GM23338 (cell line): ENCODE measurements around the gene SFT2D1. TPM values are rescaled to one million over a fixed set of nuclear protein-coding genes. Genes with fewer than 3 reads are reported as not detected.

Experiments used
- ATAC-seq: fragments of 200-7000 bp; cut with Tn5 transposase; 3 replicates; pipeline ENCODE4 v1.9.1; 2020
- DNase-seq: peaks from one replicate; pipeline ENCODE4 v3.0.0-alpha.2; 2015; ENCODE audit warnings: low spot score
- H2AFZ ChIP-seq: fragments of 200-600 bp; sonication (generic); 2 replicates; pipeline ENCODE4 v1.8.0; 2016; ENCODE audit warnings: antibody characterized with exemption, mild to moderate bottlenecking, moderate library complexity
- H3F3A ChIP-seq: fragments of 200-600 bp; sonication (generic); replicated peaks from 2 replicates; pipeline ENCODE4 v1.8.0; 2017; ENCODE audit warnings: antibody characterized with exemption, mixed run types, low read depth
- H3K27ac ChIP-seq: fragments of 200-600 bp; sonication (generic); 2 replicates; pipeline ENCODE4 v1.6.1; 2016; ENCODE audit warnings: low read depth
- H3K27me3 ChIP-seq: fragments of 200-600 bp; sonication (generic); 2 replicates; pipeline ENCODE4 v1.8.0; 2016; ENCODE audit warnings: mild to moderate bottlenecking, mixed run types, moderate library complexity; ENCODE audit not compliant: insufficient read depth
- H3K36me3 ChIP-seq: fragments of 200-600 bp; sonication (generic); 2 replicates; pipeline ENCODE4 v1.8.0; 2016; ENCODE audit warnings: mild to moderate bottlenecking; ENCODE audit not compliant: insufficient read depth
- H3K4me1 ChIP-seq: fragments of 200-600 bp; sonication (generic); 2 replicates; pipeline ENCODE4 v1.8.0; 2016; ENCODE audit warnings: mild to moderate bottlenecking, moderate library complexity; ENCODE audit not compliant: insufficient read depth
- H3K4me2 ChIP-seq: fragments of 200-600 bp; sonication (generic); 2 replicates; pipeline ENCODE4 v1.7.1; 2017; ENCODE audit warnings: mixed run types
- H3K4me3 ChIP-seq: fragments of 200-600 bp; sonication (generic); 2 replicates; pipeline ENCODE4 v1.6.1; 2016; ENCODE audit warnings: mixed run types
- H3K79me2 ChIP-seq: fragments of 200-600 bp; sonication (generic); replicated peaks from 2 replicates; pipeline ENCODE4 v1.8.0; 2017; ENCODE audit warnings: mild to moderate bottlenecking; ENCODE audit not compliant: insufficient read depth
- H3K9me2 ChIP-seq: fragments of 200-600 bp; sonication (generic); 2 replicates; pipeline ENCODE4 v1.8.0; 2017; ENCODE audit not compliant: insufficient read depth
- H4K20me1 ChIP-seq: fragments of 200-600 bp; sonication (generic); replicated peaks from 2 replicates; pipeline ENCODE4 v1.8.0; 2017; ENCODE audit warnings: mild to moderate bottlenecking; ENCODE audit not compliant: insufficient read depth
- H3K27ac Mint-ChIP-seq: 2 replicates; pipeline ENCODE4 v1.8.0; 2020; ENCODE audit warnings: inconsistent platforms, mild to moderate bottlenecking, moderate library complexity, mixed read lengths
- H3K27me3 Mint-ChIP-seq: 3 replicates; pipeline ENCODE4 v1.8.0; 2022; ENCODE audit warnings: low read depth, mild to moderate bottlenecking, moderate library complexity, mixed read lengths, inconsistent platforms; ENCODE audit not compliant: insufficient read depth, poor library complexity
- H3K36me3 Mint-ChIP-seq: 3 replicates; pipeline ENCODE4 v1.8.0; 2021; ENCODE audit warnings: low read depth, mild to moderate bottlenecking, inconsistent platforms, moderate library complexity, mixed read lengths
- H3K4me1 Mint-ChIP-seq: 3 replicates; pipeline ENCODE4 v1.8.0; 2020; ENCODE audit warnings: mild to moderate bottlenecking, inconsistent platforms, mixed read lengths
- H3K4me3 Mint-ChIP-seq: 3 replicates; pipeline ENCODE4 v1.8.0; 2021; ENCODE audit warnings: moderate library complexity, mild to moderate bottlenecking, inconsistent platforms, mixed read lengths
- H3K9me3 Mint-ChIP-seq: 3 replicates; pipeline ENCODE4 v1.8.0; 2020; ENCODE audit warnings: moderate library complexity, mild to moderate bottlenecking, inconsistent platforms, mixed read lengths
- CREB1 ChIP-seq: fragments of 250-450 bp; sonication (Bioruptor Pico); IDR thresholded peaks from 2 replicates; pipeline ENCODE4 v1.5.0; 2020; ENCODE audit warnings: low read depth, mild to moderate bottlenecking, moderate library complexity
- CTCF ChIP-seq, 2 experiments: fragments of 200-600 bp in 1 of 2; sonication (generic) in 1 of 2; conservative IDR thresholded peaks; 2 replicates each; pipeline versions ENCODE4 v1.5.1 to v1.6.1; 2016 to 2017; ENCODE audit warnings: antibody characterized with exemption in 2 of 2, low read depth in 2 of 2, mild to moderate bottlenecking in 2 of 2, moderate library complexity in 1 of 2
- ETS1 ChIP-seq: IDR thresholded peaks from 2 replicates; pipeline ENCODE4 v1.6.1; 2016; ENCODE audit warnings: antibody characterized with exemption
- EZH2 ChIP-seq: fragments of 200-600 bp; sonication (generic); IDR thresholded peaks from one replicate; pipeline ENCODE4 v1.8.0; 2017; ENCODE audit warnings: antibody characterized with exemption, mild to moderate bottlenecking, low read depth; ENCODE audit not compliant: unreplicated experiment
- EZH2phosphoT487 ChIP-seq: fragments of 200-600 bp; sonication (generic); IDR thresholded peaks from one replicate; pipeline ENCODE4 v1.8.1; 2018; ENCODE audit warnings: antibody characterized with exemption; ENCODE audit not compliant: unreplicated experiment
- JUNB ChIP-seq: IDR thresholded peaks from one replicate; pipeline ENCODE4 v1.6.1; 2016; ENCODE audit warnings: antibody characterized with exemption; ENCODE audit not compliant: unreplicated experiment
- NANOG ChIP-seq: IDR thresholded peaks from 2 replicates; pipeline ENCODE4 v1.6.1; 2016; ENCODE audit warnings: antibody characterized with exemption, borderline replicate concordance
- POLR2AphosphoS5 ChIP-seq: IDR thresholded peaks from 2 replicates; pipeline ENCODE4 v1.6.1; 2016; ENCODE audit warnings: antibody characterized with exemption, low read depth
- REST ChIP-seq: IDR thresholded peaks from one replicate; pipeline ENCODE4 v1.6.1; 2018; ENCODE audit warnings: antibody characterized with exemption; ENCODE audit not compliant: unreplicated experiment
- STAT1 ChIP-seq: IDR thresholded peaks from one replicate; pipeline ENCODE4 v1.6.1; 2016; ENCODE audit warnings: antibody characterized with exemption; ENCODE audit not compliant: unreplicated experiment
- ZNF114 ChIP-seq: fragments of 250-450 bp; sonication (Bioruptor Pico); IDR thresholded peaks from 2 replicates; pipeline ENCODE4 v1.5.0; 2020; ENCODE audit warnings: mild to moderate bottlenecking, moderate library complexity
- ZNF331 ChIP-seq: fragments of 250-450 bp; sonication (Bioruptor Pico); IDR thresholded peaks from 2 replicates; pipeline ENCODE4 v1.5.0; 2020; ENCODE audit warnings: low read depth, mild to moderate bottlenecking, moderate library complexity
- ZNF462 ChIP-seq: fragments of 250-450 bp; sonication (Bioruptor Pico); IDR thresholded peaks from 2 replicates; pipeline ENCODE4 v1.5.0; 2020; ENCODE audit warnings: mild to moderate bottlenecking, moderate library complexity
- polyA plus RNA-seq: library from polyadenylated mRNA; unstranded; fragments of >200 nt; fragmentation: Nextera tagmentation; extraction: Ambion mirVana; gene quantifications from 2 replicates; pipeline ENCODE4 v1.2.1, GENCODE V29; 2016
- total RNA-seq: library from RNA; depleted of rRNA; stranded (reverse); fragments of >200 nt; shearing (Covaris generic); gene quantifications from 2 replicates; pipeline ENCODE4 v1.2.3, GENCODE V29; 2014

SFT2D1 gene
- total and polyA plus RNA-seq, 2 experiments from 2014 or later, result 74.7 to 120 TPM

DNA sequence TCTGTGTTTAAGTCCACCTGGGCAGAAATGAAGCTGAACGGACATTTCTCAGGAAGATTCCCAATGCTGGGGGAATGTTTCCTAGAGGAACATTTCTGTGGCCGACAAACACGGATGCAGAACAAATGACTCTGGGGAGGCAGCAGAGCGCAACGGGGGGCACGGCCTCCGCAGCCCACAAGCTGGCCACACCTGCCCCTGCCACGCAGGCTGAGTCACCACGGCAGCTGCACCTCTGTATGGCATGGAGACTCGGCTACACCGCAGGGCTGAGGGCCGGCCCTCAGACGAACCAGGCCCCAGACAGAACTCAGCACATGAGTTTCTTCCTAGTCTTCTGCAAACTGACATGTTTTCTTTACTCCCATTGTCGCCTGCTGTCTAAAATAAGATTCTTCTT is 24.1 kb downstream of the SFT2D1 start:
- Mint-ChIP-seq H3K27me3 (peaks cover 3% of the 10 kb centered on the region), H3K36me3 (peaks cover 17% of the 10 kb centered on the region), H3K9me3 (no peaks in the 10 kb centered on the region), H3K4me3 (no peak overlapping the region), H3K4me1 (peaks cover 9% of the 10 kb centered on the region), H3K27ac (peak overlapping the region; percentile 37)
- DNase-seq (no peak), ATAC-seq (peak; percentile 20; the same call in 1 of the 3 replicates)
- H3F3A ChIP-seq, result no peaks in the 10 kb centered on the region
- no peaks in the 10 kb centered on the region for H4K20me1 ChIP-seq
- H2AFZ ChIP-seq, result no peak overlapping the region
- H3K9me2 ChIP-seq, result no peaks in the 10 kb centered on the region
- peaks cover 10% of the 10 kb centered on the region; the same call in 1 of the 2 replicates for H3K4me1 ChIP-seq
- no peak overlapping the region for H3K4me2 ChIP-seq
- no peak for TF ChIP-seq ETS1
- no peak for TF ChIP-seq POLR2AphosphoS5
- TF ChIP-seq REST, result no peak
- no peak for TF ChIP-seq ZNF114 (CRISPR knock-in tag)
- TF ChIP-seq EZH2phosphoT487, result no peak
- no peak for TF ChIP-seq JUNB
- no peak for TF ChIP-seq ZNF462
- no peak for TF ChIP-seq CTCF (conservative IDR thresholded peaks at IDR 0.05; ENCODE audit: low read depth in 2 of 2)
- no peak for TF ChIP-seq STAT1
- TF ChIP-seq EZH2, result no peak
- no peak for TF ChIP-seq CREB1 (CRISPR knock-in tag)
- TF ChIP-seq NANOG, result no peak
- no peak for TF ChIP-seq ZNF331 (CRISPR knock-in tag)
- peaks cover 17% of the 10 kb centered on the region for H3K36me3 ChIP-seq
- no peak overlapping the region for H3K4me3 ChIP-seq
- no peak overlapping the region for H3K27ac ChIP-seq
- no peaks in the 10 kb centered on the region for H3K27me3 ChIP-seq
- no peaks in the 10 kb centered on the region for H3K79me2 ChIP-seq
